HEK293T (cell line): ENCODE measurements around the gene RSPH9.

Source experiments
- ELF4 ChIP-seq: fragments of 450-650 bp; IDR thresholded peaks from 2 replicates; pipeline ENCODE4 v1.6.1; 2017; ENCODE audit warnings: antibody characterized with exemption
- FOXA1 ChIP-seq: fragments of 450-650 bp; IDR thresholded peaks from 2 replicates; pipeline ENCODE4 v1.6.1; 2016; ENCODE audit warnings: mild to moderate bottlenecking
- HDGF ChIP-seq: fragments of 450-650 bp; IDR thresholded peaks from 2 replicates; pipeline ENCODE4 v1.6.1; 2017; ENCODE audit warnings: antibody characterized with exemption, borderline replicate concordance
- SP1 ChIP-seq: fragments of 450-650 bp; IDR thresholded peaks from 2 replicates; pipeline ENCODE4 v1.6.1; 2017
- SUZ12 ChIP-seq: fragments of 450-650 bp; IDR thresholded peaks from 2 replicates; pipeline ENCODE4 v1.6.1; 2016; ENCODE audit warnings: mild to moderate bottlenecking
- TF ChIP-seq, protein P1 (sequence below): fragments of 450-650 bp; IDR thresholded peaks from 2 replicates; pipeline ENCODE4 v1.6.1; 2016

DNA sequence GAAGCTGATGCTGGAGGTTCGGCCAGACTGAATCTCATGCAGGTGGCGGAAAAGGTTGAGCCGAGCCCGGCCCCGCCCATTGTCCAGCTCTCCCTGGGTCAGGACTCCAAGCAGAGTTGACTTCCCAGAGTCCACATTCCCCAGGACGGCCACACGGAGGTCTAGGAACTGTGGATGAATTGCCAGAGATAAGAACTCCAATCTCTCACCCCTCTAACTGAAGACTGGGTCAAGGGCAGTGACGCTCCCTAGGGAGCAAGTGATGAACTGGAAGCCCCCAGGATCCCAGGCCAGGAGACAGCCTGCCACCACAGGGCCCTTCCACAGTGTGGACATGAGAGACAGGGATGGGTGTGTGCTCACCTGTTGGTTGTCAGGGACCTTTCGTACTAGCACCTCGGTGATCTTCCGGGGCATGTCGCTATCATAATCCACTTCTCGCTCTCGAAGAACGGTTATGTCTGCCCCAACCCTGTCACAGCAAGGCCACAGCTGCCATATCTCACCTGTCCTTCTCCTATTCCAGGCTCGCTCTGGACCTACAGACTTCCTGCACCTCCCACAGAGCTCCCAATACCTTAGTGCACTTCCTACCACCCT is 19.3 kb upstream of the RSPH9 start:
- TF ChIP-seq FOXA1 (no peak), ELF4 (no peak), HDGF (no peak), SP1 (no peak), SUZ12 (no peak)
- TF ChIP-seq, protein P1, sequence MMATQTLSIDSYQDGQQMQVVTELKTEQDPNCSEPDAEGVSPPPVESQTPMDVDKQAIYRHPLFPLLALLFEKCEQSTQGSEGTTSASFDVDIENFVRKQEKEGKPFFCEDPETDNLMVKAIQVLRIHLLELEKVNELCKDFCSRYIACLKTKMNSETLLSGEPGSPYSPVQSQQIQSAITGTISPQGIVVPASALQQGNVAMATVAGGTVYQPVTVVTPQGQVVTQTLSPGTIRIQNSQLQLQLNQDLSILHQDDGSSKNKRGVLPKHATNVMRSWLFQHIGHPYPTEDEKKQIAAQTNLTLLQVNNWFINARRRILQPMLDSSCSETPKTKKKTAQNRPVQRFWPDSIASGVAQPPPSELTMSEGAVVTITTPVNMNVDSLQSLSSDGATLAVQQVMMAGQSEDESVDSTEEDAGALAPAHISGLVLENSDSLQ = no peak
